ENCODE measurements around the gene TEAD4.

The TEAD4 gene

DNA sequence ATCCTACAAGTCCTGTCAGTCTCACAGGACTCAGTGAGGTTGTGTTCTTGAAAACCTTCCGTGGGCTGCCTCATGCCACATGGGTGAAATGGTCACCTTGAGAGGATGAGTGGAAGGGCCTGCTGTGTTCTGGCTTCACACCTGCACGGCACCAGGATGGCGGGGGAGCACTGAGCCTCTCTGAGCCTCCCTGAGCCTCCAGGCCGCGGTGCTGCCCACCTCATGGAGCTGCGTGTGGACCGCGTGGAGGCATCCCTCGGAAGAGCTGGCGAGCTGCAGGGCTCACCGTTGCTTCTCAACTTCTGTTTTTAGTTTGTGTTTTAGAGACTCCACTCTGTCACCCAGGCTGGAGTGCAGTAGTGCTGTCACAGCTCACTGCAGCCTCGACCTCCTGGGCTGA is 56.2 kb downstream of the TEAD4 start:
- TF ChIP-seq, protein P1, sequence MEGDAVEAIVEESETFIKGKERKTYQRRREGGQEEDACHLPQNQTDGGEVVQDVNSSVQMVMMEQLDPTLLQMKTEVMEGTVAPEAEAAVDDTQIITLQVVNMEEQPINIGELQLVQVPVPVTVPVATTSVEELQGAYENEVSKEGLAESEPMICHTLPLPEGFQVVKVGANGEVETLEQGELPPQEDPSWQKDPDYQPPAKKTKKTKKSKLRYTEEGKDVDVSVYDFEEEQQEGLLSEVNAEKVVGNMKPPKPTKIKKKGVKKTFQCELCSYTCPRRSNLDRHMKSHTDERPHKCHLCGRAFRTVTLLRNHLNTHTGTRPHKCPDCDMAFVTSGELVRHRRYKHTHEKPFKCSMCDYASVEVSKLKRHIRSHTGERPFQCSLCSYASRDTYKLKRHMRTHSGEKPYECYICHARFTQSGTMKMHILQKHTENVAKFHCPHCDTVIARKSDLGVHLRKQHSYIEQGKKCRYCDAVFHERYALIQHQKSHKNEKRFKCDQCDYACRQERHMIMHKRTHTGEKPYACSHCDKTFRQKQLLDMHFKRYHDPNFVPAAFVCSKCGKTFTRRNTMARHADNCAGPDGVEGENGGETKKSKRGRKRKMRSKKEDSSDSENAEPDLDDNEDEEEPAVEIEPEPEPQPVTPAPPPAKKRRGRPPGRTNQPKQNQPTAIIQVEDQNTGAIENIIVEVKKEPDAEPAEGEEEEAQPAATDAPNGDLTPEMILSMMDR (conservative IDR thresholded peaks at IDR 0.05; ENCODE audit: low read length): no peak
- no peak for DNase-seq (ENCODE audit: low read depth)
- H3K4me3 ChIP-seq (ENCODE audit: low read length): no peak overlapping the region

GRCh38 chr12:3016191-3016590 is 57.0 kb downstream of the TEAD4 start:
- DNase-seq (ENCODE audit: low read depth): no peak
- TF ChIP-seq, protein P1 (conservative IDR thresholded peaks at IDR 0.05; ENCODE audit: low read length): no peak
- no peak overlapping the region for H3K4me3 ChIP-seq (ENCODE audit: low read length)

- DNase-seq (ENCODE audit: low read depth): no peak
- no peak overlapping the region for H3K4me3 ChIP-seq (ENCODE audit: low read length)
- TF ChIP-seq, protein P1 (conservative IDR thresholded peaks at IDR 0.05; ENCODE audit: low read length): no peak
These were observed 58.1 kb downstream of the TEAD4 start for GRCh38 chr12:3017281-3017680.

DNA sequence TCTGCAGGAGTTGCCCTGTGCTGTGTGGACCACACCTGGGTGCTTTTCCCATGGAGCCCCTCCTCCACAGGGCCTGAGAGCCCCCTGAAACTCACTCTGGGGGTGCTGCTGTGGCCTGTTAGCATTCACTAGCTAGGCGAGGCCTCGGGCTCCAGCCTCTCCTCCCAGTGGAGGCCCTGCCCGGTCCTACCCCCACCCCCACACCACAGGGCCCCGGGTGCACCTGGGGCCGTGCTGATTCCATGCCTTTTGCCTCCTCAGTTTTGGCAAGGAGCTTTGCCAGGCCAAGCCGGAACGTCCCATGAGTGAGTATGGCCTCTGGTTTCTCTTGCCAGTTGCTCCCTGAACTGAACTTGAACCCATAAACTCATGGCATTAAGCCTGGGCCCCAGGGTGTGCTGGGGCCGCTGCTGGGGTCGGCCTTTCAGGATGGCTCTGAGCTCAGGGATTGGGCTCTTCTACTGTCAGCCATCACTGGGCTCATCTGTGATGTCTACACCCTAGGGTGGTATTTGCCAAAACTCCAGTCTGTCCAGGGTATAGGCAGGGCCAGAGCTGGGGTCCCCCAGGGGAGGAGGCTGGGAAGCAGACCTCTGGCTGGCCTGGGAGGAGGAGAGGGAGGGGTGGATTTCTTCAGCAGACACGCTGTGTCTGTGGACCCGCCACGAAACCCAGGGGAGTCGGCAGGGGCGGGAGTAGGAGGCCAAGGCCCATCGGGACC is 59.2 kb downstream of the TEAD4 start:
- H3K4me3 ChIP-seq (ENCODE audit: low read length): no peak overlapping the region
- TF ChIP-seq, protein P1 (conservative IDR thresholded peaks at IDR 0.05; ENCODE audit: low read length): no peak
- no peak for DNase-seq (ENCODE audit: low read depth)

DNA sequence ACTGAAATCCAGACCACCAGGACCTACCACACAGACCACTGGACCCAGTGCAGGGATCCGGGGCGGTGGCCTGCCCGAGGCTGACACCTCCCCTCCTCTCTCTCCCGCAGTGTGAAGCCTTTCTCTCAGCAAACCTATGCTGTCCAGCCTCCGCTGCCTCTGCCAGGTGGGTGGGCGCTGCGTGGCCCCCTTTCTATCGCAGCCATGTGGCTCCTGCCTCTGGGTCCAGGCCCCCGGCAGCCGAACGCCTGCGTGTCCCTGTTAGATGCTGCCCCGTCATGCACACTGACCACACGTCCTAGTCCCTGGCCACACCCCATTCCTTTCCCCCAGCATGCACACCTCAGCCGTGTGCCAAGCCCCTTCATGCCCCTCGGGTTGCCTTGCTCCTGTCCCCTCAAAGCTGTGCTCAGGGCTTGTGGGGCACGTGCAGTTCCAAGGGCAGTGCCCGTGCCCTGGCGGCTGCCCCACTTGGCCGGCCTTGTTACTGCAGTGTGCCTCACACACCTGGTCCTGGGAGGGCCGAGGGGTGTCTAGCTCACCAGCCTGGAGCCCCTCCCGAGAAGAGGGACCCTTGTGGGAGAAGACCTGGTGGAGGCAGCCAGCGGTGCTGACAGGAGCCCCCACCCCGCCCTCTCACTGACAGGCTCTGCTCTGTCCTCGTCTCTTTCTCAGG is 59.9 kb downstream of the TEAD4 start:
- no peak overlapping the region for H3K4me3 ChIP-seq (ENCODE audit: low read length)
- TF ChIP-seq, protein P1 (conservative IDR thresholded peaks at IDR 0.05; ENCODE audit: low read length): no peak
- no peak for DNase-seq (ENCODE audit: low read depth)

DNA sequence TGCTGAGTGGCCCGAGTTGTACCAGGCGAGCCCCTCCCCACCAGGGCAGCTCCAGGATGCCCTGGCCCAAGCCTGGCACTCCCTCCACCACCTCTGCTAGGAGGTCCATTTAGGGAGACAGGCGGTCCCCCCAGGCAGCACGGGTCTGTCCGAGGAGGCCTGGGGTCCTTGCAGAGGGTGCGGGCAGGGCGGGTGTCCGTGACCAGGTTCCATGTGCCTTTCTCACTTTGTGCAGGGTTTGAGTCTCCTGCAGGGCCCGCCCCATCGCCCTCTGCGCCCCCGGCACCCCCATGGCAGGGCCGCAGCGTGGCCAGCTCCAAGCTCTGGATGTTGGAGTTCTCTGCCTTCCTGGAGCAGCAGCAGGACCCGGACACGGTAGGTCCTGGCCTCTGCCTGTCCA is 61.2 kb downstream of the TEAD4 start:
- TF ChIP-seq, protein P1 (conservative IDR thresholded peaks at IDR 0.05; ENCODE audit: low read length): no peak
- no peak for DNase-seq (ENCODE audit: low read depth)
- no peak overlapping the region for H3K4me3 ChIP-seq (ENCODE audit: low read length)

Data from AG10803 (cell line).